ENCODE results near the gene NT5DC2.
"Not testable (repeated sequence)": the region's sequence is repeated elsewhere in the genome, so short reads cannot be mapped to it uniquely, and the experiment has no call there.

Gene NT5DC2

DNA sequence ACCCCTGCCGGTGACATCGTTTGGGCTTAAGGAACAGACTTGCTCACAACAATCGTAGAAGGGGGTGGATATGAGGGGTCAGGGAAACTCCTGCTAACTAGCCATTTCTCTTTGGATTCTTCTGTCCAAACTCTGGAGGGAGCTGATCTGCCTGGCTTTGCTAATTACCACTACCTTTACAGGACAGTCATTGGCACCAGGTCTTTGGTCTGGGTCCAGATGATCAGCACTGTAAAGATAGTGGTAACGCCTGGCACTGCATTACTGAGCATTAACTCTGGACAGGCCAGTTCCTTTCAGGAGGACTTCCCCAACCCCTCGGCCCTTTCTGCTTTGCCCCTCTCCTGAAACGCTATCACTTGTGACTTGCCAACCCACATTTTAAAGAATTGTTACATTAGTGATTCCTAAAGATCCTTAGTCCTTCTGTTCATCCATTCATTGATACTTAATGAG, 3.5 kb upstream of the NT5DC2 start:
- DNase-seq (ENCODE audit: low spot score), result no peak

DNA sequence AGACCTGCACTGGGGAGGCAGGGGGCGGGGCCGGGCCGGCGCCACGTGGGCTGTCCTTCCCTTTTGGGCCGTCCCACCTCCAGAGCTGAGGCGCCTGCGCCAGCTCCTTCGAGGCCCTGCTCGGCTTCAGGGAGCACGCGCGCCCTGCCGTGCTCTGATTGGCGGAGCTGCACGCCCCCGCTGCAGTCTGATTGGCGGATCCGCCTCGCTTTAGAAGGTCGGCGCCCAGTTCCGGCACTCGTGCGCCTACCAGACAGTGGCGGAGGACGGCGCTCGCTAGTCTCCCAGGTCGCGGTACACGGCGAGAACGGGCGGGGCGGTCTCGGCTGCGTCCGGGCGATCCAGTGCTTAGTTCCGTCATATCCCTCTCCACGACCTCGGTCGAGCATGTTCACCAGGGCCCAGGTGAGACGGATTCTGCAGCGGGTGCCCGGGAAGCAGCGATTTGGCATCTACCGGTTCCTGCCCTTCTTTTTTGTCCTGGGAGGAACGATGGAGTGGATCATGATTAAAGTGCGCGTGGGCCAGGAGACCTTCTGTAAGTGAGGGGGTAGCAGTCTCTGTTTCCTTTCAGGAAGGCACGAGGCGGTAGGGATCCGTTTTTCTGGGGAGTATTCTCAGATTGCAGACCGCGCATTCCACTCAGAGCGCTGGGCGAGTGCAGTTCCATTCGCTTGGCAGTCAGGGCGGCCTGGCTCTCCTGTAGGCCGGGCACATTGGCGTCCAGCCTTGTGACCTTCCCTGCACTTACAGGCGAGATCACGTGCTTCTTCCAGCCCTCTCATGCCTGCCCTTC, 2.9 kb upstream of the NT5DC2 start, which contains the start of gene UQCC5:
Gene UQCC5, plus strand, starts transcription at position 237 of the 796 bp plus-strand sequence. Its CDS starts 151 bp downstream, at position 388.
- DNase-seq (ENCODE audit: low spot score), result peak; percentile 100

DNA sequence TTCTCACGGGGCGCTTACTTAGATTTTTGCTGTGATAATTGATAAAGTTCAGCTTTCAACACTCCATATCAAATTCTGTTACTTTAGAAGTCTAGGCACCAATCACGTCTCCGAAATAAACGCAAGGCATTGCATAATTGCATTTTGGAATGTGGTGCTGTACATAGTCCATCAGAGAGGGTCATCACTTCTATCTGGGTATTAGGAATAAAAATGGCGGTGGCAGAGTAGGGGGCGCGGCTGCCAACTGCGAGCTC, 2.4 kb upstream of the NT5DC2 start:
- DNase-seq (ENCODE audit: low spot score), result no peak

DNA sequence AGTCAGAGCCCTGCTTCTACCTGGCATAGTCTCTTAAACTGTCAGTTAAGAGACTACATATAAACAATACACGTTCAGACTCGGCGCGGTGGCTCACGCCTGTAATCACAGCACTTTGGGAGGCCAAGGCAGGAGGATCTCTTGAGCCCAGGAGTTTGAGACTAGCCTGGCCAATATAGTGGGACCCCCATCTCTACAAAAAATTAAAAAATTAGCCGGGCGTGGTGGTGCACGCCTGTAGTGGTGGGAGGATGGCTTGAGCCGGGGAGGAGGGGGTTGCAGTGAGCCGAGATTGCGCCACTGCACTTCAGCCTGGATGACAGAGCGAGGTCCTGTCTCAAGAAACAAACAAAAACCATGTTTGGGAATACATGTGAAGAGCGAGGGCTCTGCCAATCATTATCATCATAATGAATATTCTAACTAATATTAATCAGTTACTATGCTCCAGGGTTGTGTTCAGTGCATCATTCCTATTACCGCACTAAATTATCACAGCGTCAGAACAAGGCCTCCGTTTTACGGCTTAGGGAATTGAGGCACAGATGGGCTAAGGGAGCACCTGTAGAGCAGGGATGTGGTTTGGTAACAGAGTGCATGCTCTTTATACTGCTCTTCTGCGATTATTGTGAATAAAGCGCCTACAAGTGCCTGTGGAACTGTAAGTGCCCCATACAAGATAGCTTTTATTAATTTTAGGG, 1.9 kb upstream of the NT5DC2 start:
- no peak for DNase-seq (ENCODE audit: low spot score)

DNA sequence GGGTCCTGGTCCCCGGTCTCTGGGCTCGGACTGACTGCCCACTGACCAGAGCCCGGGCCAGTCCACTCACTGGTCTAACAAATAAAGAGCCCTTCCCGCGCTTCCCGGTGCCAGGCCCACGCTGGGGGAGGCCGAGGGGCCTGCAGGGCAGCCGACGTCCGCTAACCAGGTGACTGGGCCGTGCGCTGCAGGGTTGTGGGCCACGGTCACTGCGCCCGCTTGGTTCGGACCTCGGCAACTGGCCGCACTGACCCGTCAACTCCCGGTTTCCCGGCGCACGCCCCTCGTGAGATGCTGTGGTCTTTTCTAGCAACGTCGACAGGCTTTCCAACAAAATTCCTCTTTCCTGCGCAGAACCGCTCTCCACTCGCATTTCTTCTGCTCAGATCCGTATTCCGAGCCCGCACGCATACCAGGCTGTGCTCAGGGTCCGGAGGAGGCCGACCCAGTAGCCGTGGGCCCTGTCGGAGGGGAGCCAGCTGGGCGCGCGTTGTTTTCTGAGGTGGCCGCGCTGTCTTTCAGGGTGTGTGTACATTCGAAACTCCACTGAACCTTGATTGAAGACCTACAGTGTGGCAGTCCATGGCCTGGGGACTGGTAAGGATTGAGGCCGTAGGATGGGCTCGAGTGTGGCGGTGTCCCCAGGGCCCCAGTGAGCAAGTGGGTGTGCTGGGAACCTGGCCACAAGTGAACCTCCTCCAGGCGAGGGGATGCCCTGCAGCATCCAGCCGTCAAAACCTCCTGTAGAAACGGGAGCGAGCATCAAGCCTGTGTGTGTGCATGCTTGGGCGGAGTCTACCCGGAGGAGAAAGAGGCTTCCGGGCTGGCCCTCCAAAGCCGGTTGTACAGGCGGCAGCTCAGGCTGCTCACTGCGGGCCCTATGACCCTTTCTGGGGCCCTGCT, 875 bp upstream of the NT5DC2 start:
- peak; percentile 61 for DNase-seq (ENCODE audit: low spot score)

DNA sequence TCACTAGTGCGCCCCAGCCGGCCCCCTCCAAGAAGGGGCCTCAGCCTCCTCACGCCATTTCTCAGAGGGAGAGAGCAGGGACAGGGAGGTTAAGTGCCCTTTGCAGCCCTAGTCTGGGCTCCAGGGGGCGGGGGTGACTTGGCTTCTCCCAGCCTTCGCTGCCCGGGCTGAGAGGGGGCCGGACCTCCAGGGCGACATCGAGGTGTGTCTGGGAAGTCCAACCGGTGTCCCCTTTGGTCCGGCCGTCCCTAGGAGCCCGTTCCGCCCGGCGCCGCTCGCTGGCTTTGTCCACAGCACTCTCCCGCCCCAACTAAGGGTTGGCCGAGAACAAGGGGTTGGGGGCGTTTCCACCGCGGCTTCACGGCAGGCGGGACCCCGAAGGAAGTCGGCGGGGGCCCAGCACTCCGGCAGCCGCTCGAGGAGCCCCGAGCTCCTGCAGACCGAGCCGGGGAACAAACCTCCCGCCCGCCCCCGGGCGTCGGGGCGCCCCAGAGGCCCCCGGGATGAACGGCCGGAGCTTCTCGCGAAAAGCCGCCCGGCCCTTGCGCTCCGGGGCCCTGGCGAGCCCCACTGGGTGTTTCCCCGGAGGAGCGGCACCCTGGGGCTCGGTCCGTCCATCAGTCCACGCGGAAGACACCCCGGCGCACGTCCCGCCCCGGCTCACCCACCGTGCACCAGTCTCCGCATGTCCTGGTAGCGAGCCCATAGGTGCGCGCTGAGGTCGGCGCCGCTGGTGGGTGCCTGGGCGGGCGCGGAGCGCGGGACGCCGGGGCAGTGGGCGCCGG, 627 bp downstream of the NT5DC2 start:
- DNase-seq (ENCODE audit: low spot score), result peak; percentile 44

DNA sequence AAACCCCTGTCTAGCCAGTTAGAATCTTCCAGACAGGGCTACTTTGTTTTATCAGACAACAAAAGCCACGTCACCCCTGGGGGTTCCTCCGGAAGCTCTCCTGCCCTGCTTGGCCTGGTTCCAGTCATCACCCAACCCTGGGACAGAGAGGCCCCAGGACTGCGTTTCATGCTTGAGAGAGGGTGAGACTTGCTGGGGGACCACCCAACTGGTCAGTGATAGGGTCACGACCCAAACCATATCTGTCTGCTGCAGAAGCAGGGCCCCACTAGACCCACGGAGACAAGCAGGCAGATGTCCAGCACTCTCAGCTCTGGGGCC, 1.2 kb downstream of the NT5DC2 start:
- no peak for DNase-seq (ENCODE audit: low spot score)

DNA sequence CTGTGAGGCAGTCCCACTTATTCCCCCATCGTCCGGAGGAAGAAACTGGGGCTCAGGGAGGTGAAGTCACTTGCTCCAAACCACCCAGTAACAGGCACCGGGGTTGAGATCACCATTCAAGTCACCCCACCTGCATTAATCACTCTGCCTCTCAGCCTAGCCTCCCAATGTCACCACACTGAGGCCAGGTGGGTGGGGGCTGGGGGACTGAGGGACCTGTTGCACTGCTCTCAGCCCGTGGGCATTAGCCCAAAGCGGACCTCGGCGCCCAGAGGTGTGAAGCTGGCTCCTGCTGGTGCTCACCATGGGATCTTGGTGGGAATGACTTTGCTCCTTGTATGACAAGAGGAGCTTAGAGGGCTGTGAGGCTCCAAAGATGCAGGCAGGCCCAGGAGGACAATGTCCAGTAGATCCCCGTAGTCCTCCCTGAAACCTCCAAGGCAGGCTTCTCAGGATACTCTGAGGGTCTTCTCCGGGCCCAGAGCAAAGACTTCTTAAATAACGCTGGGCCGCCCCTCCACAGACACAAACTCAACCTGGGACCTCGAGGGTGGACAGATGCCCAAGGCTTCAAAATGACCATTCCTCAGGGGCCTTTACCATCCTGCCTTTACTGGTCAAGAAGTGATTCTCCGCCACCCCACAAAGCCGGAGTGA, 1.7 kb downstream of the NT5DC2 start:
- no peak for DNase-seq (ENCODE audit: low spot score)

DNA sequence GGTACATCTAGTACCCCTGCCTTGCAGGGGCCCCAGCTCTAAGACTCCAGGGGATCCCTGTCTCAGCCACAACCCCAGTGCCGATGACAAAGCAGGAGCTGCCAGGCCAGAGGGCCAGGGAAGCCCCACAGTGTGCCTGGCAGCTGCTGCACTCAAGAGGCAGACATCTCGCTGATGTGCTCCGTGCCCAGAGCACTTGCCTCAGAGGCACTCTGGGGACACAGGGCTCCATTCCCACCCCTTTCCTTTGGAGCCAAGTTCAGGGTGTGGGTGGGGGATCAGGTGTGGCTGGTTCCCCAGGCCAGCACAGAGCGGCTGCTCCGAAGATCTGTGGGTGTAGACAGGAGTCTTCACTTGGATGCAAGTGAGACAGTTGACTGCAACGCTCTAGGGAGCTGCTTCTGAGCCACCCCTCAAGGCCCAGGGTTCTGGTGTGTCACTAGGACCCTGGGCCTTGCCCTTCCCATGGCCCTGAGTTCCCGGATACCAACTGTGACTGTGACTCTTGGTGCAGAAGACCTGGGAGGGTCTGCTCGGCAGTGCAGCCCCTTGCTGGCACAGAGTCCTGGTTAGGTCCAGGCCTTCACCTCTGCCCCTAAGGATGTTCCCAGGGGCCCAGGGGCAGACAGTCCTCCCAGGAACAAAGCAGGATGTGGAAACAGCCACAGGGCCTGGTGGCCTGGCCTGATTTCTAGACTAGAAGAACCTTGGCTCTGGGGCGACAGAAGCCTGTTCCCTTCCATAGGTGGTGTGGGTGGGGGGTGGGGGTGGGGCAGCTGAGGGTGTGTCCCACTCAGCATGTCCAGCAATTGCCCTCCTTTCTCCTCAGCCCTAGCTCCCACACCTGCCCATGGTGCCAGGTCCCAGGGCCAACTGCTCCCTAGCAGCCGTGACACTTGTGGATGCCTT, 2.5 kb downstream of the NT5DC2 start:
- no peak for DNase-seq (ENCODE audit: low spot score)

DNA sequence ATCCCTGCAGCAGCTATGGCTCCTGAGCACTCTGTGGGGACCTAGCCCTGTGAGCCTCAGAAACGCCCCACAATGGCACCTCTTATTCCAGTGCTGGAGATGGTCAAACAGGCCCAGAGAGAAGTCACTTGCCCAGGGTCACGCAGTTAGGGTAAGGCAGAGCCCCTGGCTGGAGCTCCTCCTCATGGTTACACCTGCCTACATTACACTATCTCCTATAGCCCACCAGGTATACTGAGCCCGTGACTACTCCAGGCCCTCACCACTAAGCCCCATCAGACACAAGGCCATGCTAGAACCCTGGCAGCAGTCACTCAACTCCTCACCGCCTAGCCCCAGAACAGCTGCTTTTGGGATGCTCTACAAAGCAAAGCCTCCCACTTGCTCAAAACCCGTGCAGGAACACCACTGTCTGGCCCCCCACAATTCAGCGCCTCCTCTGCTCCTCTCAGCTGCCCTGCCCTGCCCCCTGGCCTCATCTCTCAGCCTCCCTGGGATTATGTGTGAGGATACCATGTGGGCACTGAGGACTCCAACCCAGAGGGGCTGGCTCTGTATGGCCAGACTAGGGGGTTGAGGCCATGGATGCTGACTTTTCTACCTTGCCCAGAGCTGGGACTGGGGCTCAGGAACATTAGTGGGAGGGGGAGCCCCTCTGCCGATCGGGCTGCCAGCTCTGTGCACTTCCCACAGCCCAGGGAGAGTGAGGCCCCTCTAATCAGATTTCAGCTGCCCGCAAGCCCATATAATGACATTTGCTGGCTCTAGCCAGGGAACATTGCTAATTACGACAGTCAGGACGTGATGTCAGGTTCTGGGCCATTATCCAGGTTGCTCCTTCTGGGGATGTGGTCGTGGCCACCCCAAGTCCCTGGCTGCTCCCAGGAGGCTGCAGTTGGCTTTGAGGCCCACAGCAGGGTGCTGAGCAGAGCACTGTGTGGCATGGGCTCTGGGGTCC, 4.0 kb downstream of the NT5DC2 start:
- no peak for DNase-seq (ENCODE audit: low spot score)

DNA sequence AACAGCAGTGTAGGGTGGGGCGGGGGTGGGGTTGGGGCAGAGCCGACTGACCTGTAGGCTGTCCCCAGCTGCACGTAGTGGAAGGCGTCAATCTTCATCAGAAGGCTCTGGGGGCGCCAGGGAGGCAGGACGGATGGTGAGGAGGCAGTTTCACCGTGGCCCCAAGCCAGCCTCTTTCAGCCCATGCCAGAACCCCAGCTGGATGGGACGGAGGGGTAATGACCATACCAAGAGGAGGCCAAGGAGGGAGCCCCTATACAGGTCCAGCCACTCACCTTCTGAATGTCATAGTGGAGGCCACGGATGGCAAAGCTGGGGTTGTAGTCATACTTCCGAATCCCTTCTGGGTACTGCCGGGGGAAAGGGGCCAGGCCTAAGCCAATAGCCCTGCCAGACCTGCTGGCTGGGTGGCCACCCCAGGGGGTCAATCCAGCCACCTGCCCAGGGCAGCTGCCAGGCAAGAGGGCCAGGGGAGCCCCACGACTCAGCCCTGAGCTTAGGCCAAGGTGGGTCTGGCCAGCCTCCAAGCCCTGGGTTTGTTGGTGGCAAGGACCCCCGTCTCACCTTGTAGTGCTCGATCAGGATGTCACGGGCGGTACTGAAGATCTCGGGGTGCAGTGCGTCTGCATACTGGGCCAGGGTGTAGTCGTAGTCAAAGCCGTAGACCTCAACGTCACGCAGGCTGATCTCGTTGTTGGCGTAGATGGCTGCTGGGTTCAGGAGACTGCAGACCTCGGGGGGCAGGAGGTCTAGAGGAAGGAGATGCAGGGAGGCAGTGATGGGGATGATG, 4.9 kb downstream of the NT5DC2 start:
- DNase-seq (ENCODE audit: low spot score), result no peak

DNA sequence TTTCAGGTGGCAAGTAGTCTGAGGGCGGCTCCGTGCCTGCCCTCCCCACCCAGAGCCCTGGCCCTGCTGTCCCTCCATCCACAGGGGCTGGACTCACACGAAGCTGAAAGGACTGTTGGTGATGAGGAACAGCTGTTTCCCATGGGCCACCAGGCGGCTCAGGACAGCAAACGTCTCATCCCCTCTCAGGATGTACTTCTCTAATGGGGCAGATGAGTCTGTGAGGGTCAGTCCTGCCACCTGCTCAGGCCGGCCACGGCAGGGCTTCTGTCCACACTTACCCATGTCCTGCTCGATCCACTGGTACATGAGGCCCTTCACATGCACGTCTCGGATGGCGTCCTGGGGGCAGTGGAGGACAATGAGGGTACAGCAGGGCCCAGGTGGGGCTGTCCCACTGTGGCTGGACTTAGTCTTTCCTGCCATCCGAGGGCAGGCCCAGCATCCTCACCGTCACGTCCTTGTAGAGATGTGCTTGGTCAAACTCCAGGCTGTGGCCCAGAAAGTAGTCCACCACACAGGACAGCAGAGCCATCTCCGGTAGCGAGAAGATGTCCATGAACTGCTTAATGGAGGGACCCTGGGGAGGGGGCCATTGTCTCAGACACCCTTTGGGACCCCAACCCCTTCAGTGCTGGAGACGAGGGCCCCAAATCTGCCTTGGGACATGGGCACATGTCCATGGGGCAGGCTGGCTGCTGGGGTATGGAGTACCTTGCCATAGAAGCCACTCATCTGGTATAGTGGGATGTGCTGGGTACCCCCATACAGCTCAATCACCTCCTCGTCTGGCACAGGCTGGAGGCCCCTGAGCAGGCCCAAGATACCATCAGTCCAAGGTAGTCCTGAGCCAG, 5.7 kb downstream of the NT5DC2 start:
- no peak for DNase-seq (ENCODE audit: low spot score)

DNA sequence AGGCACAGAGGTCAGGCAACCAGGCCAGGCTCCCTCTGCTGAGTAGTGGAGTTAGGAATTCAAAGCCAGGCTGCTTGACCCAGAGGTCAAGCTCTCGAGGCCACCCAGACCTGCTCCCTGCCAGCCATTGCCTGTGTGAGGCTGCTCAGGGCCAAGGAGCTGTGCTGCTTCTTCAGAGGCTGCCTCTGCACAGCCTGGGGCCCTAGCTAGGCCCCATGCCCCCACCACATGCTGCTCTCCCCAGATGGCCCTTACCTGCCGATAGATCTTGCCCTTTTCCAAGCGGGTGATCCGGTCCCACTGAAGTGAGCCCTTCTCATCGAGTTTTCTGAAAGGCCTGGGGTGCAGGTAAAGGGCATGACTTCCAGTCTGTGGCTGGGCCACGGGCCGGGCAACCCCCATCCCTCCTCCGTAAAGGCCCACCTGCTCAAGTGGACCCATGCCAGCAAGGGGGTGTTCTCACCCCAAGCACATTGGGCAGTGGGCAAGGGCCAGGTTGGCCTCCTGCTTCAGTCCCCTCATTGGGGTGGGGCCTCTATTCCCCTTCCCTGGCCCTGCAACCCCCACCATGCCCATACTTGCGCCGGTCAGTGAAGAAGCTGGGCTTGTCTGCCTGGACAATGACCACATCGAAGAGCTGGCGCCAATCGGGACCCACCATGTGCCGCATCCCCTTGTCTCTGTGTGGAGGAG, 6.5 kb downstream of the NT5DC2 start:
- DNase-seq (ENCODE audit: low spot score), result no peak

DNA sequence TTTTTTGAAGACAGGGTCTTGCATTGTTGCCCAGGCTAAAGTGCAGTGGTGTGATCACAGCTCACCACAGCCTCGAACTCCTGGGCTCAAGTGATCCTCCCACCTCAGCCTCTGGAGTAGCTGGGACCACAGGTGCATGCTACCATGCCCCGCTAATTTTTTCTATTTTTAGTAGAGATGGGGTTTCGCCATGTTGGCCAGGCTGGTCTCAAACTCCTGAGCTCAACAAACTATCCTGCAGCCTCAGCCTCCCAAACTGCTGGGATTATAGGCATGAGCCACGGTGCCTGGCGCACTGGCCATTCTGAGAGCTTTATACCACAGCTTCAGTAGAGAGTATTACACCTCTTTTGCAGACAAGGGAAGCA, 7.0 kb downstream of the NT5DC2 start:
- DNase-seq (ENCODE audit: low spot score), result not testable (repeated sequence)

DNA sequence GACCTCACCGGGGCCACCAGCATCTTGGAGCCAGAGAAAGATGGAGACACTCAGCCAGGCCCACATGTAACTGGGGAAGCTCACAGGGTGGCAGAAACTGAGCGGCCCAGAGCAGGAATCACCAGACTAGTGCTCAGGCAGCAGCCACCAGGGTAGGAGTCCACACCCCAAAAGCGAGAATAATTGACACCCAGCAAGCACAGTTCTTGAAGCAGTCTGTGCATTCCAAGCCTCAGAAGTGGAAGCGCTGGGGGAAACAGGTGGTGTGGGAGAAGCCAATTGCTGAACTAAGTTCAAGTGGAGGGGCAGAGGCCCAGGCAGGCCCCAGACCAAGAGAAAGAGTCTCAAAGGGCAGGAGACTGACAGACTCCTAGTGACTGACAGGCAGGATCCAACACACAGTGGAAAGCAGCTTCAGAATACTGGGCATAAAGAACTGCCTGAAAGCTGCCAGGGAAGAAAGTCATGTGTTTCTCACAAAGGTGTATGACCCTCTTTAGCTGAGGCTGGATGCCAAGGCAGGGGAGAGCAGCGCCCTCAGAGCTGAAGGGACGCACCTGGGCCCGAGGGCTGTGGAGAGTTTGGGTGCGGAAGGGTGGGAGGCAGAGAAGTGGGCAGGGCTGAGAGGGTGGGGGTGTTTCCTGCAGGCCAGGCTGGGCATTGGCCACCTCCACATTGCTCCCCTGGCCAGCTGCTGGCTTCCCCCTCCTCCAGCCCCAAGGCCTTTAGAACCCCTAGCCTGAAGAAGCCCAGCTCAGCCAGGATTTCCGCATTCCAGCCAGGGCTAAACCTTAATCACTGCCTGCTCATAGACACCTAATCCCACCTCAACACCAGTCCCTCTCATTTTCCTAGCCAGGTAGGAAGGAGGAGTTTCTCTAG, 7.7 kb downstream of the NT5DC2 start:
- no peak for DNase-seq (ENCODE audit: low spot score)
